GM06990 (cell line): ENCODE results near the gene PFN2.
"Not testable (repeated sequence)": the region's sequence is repeated elsewhere in the genome, so short reads cannot be mapped to it uniquely, and the experiment has no call there.

Experiments
- DNase-seq: peaks from one replicate; pipeline ENCODE4 v3.0.0-alpha.2; 2011; ENCODE audit not compliant: insufficient read length; ENCODE audit errors: extremely low read depth
- H3K27me3 ChIP-seq: replicated peaks from 2 replicates; pipeline ENCODE4 v1.6.0; 2011; ENCODE audit warnings: low read length; ENCODE audit not compliant: control insufficient read depth, insufficient read depth
- H3K36me3 ChIP-seq: 2 replicates; pipeline ENCODE4 v1.5.1; 2011; ENCODE audit warnings: low read length; ENCODE audit not compliant: control insufficient read depth, insufficient read depth
- H3K4me3 ChIP-seq: replicated peaks from 2 replicates; pipeline ENCODE4 v1.5.1; 2011; ENCODE audit warnings: low read depth, mild to moderate bottlenecking, control low read depth, low read length
- TF ChIP-seq, protein P1 (sequence below): IDR thresholded peaks from 2 replicates; pipeline ENCODE4 v1.5.1; 2011; ENCODE audit warnings: low read length, control low read depth, mild to moderate bottlenecking, inconsistent platforms; ENCODE audit not compliant: insufficient read depth, poor library complexity, severe bottlenecking

Gene PFN2

DNA sequence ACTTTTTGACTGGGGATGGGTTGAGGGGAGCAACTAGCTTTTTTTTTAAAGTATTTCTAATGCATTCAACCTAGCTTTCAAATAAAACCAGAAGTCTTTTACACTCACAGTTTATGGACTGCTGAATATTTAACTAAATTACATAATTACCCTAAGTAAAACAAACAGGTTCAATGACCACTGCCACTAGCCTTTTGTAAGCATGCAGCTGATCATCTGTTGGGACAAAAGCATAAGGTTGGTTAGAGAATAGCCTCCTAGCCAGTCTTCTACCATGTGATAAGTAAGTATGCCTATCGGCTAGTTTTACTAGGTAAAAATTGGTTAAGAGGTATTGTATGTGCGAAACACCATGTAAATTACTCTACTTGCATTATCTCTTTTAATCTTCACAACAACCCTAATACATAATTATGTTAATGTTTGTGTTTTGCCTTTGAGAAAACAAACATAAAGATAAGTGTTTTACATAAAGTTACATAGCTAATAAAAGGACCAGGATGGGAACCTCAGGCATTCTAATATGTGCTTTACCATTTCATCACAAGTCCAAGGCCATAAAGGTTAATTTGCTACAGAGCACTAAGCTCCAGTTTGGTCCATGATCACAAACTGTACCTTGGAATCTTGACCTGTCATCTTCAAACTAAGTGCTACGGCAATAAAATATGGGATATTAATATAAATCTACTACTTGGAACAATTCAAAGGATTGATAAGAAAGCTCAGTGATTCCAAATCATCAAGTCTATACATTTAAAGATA lies 13.2 kb downstream of the PFN2 start:
- no peak for DNase-seq
- no peak overlapping the region for H3K4me3 ChIP-seq
- H3K27me3 ChIP-seq: no peaks in the 10 kb centered on the region
- TF ChIP-seq, protein P1, sequence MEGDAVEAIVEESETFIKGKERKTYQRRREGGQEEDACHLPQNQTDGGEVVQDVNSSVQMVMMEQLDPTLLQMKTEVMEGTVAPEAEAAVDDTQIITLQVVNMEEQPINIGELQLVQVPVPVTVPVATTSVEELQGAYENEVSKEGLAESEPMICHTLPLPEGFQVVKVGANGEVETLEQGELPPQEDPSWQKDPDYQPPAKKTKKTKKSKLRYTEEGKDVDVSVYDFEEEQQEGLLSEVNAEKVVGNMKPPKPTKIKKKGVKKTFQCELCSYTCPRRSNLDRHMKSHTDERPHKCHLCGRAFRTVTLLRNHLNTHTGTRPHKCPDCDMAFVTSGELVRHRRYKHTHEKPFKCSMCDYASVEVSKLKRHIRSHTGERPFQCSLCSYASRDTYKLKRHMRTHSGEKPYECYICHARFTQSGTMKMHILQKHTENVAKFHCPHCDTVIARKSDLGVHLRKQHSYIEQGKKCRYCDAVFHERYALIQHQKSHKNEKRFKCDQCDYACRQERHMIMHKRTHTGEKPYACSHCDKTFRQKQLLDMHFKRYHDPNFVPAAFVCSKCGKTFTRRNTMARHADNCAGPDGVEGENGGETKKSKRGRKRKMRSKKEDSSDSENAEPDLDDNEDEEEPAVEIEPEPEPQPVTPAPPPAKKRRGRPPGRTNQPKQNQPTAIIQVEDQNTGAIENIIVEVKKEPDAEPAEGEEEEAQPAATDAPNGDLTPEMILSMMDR: no peak
- no peaks in the 10 kb centered on the region for H3K36me3 ChIP-seq

DNA sequence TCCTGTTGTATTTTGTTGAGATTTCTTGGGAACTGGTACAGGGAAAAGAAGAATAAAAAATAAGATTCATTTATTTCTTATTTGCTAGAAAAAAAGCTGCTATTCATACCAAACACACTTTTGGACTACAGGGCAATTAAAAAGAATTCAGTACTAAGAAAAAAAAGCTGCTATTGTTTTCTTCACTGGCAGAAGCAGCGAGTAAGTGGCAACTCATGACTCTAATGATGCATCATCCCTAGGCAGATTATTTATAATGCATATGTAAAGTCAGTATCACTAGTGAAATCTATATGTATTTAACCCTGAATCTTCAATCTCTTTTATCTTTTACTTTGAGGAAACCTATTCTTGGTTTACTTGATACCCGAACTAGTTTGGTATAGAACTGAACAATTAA lies 15.2 kb downstream of the PFN2 start:
- H3K36me3 ChIP-seq: no peaks in the 10 kb centered on the region
- no peaks in the 10 kb centered on the region for H3K27me3 ChIP-seq
- TF ChIP-seq, protein P1: no peak
- DNase-seq: no peak
- H3K4me3 ChIP-seq: no peak overlapping the region

DNA sequence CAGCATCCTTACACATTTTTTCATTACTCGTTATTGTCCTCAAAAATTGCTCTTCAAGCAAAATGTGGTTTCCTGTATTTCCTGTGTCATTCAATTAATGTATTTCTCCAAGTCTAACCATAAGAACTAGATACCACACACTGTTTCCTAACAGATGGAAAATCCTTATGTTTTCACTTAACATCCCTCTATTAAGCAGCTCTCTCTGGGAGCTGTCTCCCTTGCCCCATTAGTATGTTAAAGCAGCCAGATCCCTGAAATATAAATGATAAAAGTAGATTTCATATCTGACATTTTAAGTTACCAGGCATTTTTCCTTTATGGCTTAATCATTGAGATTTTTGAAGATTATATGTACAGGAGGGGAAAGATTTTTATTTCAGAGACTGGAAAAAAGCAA lies 15.9 kb downstream of the PFN2 start:
- no peaks in the 10 kb centered on the region for H3K36me3 ChIP-seq
- no peak overlapping the region for H3K4me3 ChIP-seq
- TF ChIP-seq, protein P1: no peak
- H3K27me3 ChIP-seq: no peaks in the 10 kb centered on the region
- DNase-seq: no peak

DNA sequence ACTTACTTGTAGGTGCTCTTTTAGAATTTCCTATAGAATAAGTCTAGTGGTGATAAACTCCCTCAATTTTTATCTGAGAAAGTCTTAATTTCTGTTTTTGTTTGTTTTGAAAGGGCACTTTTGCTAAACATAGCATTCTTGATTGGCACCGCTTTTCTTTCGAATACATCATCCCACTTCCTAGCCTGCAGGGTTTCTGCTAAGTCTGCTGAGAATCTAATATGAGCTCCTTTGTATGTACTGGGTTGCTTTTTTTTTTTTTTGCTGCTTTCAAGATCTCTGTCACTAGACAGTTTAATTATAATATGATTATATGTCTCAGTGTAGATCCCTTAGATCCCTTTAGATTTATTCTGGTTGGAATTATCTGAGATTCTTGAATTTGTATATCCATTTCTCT lies 21.5 kb downstream of the PFN2 start:
- TF ChIP-seq, protein P1: no peak
- H3K27me3 ChIP-seq: no peaks in the 10 kb centered on the region
- H3K36me3 ChIP-seq: no peaks in the 10 kb centered on the region
- H3K4me3 ChIP-seq: no peak overlapping the region
- no peak for DNase-seq

DNA sequence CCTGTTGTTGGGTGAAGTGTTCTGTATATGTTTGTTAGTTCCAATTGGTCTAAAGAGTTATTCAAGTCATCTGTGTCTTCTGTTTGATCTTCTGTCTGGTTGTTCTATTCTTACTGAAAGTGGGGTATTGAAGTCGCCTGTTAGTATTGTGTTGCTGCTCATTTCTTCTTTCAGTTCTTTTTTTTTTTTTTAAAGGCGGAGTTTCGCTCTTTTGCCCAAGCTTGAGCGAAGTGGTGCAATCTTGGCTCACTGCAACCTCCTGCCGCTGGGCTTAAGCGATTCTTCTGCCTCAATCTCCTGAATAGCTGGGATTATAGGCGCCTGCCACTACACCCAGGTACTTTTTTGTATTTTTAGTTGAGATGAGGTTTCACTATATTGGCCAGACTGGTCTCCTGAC lies 23.5 kb downstream of the PFN2 start:
- Histone ChIP-seq H3K27me3 (no peaks in the 10 kb centered on the region), H3K4me3 (no peak overlapping the region), H3K36me3 (no peaks in the 10 kb centered on the region)
- TF ChIP-seq, protein P1: no peak
- DNase-seq: no peak

DNA sequence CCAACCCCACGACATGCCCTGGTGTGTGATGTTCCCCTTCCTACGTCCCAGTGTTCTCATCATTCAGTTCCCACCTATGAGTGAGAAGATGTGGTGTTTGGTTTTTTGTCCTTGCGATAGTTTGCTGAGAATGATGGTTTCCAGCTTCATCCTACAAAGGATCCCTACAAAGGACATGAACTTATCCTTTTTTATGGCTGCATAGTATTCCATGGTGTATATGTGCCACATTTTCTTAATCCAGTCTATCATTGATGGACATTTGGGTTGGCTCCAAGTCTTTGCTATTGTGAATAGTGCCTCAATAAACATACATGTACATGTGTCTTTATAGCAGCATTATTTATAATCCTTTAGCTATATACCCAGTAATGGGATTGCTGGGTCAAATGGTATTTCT lies 26.7 kb downstream of the PFN2 start:
- DNase-seq, H3K4me3 ChIP-seq, H3K36me3 ChIP-seq, H3K27me3 ChIP-seq: not testable (repeated sequence)
